Retinal pigment epithelial cell (primary cell): ENCODE results near the gene EXOSC9.

ENCODE experiments used
- DNase-seq: peaks from one replicate; pipeline ENCODE4 v3.0.0-alpha.2; 2010; ENCODE audit warnings: low read depth
- H3K4me3 ChIP-seq: 2 replicates; pipeline ENCODE4 v1.5.1; 2011; ENCODE audit warnings: mild to moderate bottlenecking, low read length, control low read depth, moderate library complexity
- TF ChIP-seq, protein P1 (sequence below): conservative IDR thresholded peaks from 2 replicates; pipeline ENCODE4 v1.5.1; 2011; ENCODE audit warnings: low read depth, low read length, control low read depth, inconsistent platforms

EXOSC9 gene

DNA sequence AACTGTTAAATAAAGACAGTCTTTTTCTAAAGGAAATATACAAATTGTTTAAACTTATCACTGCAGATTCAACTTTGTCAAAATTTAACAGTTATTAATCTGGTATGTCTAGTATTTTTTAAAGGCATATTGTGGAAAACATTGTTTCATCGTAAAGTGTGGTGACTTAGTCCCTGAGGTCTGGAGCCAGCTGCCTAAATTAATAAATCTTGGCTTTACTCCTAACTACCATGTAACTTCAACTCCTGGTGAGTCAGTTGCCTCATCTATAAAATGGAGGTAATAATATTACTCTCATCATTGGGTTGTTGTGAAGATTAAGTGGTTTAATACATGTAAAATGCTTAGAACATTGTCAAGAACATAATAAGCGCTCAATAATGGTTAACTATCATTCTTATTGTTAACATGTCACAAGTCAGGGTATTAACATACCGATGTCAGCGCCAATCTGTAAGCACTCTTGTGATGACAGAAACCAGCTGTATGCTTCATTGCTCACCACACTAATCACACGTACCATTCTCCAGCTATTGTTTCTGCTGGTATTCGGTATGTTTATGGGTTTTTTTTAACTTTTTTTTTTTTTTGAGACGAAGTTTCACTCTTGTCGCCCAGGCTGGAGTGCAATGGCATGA is 22.0 kb upstream of the EXOSC9 start:
- peak; percentile 100 for DNase-seq

DNA sequence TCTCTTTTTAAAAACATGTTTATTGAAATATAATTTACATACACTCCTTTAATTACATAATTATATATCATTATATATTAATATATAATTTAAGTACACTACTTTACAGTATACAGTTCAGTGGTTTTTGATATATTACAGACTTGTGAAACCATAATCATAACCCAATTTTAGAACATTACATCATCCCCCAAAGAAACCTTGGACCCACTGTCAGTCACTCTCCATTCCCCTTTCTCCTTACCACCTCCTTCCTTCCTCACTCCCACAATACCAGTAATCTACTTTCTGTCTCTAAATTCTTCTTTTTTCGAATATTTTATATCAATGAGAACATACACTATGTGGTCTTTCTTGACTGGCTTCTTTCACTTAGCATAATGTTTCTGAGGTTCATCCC is 17.9 kb upstream of the EXOSC9 start:
- TF ChIP-seq, protein P1, sequence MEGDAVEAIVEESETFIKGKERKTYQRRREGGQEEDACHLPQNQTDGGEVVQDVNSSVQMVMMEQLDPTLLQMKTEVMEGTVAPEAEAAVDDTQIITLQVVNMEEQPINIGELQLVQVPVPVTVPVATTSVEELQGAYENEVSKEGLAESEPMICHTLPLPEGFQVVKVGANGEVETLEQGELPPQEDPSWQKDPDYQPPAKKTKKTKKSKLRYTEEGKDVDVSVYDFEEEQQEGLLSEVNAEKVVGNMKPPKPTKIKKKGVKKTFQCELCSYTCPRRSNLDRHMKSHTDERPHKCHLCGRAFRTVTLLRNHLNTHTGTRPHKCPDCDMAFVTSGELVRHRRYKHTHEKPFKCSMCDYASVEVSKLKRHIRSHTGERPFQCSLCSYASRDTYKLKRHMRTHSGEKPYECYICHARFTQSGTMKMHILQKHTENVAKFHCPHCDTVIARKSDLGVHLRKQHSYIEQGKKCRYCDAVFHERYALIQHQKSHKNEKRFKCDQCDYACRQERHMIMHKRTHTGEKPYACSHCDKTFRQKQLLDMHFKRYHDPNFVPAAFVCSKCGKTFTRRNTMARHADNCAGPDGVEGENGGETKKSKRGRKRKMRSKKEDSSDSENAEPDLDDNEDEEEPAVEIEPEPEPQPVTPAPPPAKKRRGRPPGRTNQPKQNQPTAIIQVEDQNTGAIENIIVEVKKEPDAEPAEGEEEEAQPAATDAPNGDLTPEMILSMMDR: no peak
- no peak overlapping the region for H3K4me3 ChIP-seq
- DNase-seq: no peak

More for the DNA sequence above, 22.0 kb upstream of the EXOSC9 start:
- no peak overlapping the region for H3K4me3 ChIP-seq
- TF ChIP-seq, protein P1: no peak

DNA sequence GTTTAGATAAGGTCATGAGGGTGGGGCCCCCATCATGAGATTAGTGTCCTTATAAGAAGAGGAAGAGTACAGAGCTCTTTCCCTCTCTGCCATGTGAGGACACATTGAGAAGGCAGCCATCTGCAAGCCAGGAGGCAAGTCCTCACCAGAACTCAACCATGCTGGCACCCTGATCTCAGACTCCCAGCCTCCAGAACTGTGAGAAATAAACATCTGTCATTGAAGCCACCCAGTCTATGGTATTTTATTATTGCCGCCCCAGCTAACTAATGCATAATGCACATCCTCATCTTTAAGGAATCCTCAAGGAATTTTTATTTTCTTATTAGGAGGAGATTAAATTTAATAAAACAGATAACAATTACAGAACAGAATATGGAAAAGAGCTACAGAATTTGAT is 16.7 kb upstream of the EXOSC9 start:
- no peak for DNase-seq
- no peak overlapping the region for H3K4me3 ChIP-seq
- TF ChIP-seq, protein P1: no peak

DNA sequence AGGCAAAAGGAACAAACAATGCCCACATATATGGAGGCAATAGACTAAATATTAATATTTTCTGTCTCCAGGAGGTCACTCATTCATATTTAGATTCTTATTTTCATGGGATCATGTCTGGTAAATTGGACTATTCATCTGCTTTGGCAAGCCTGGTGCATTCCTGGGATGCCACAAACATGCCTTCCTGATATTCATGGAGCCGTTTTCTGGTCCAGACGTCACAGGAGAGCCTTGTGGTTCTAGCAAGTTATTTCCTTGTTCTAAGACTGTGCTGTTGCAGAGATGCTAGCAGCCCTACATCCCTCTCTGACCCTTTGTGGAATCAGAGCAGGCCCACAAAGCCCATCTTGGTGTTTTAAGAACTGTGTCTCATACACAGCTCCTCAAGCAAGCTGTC is 16.1 kb upstream of the EXOSC9 start:
- H3K4me3 ChIP-seq: no peak overlapping the region
- peak; percentile 97 for DNase-seq

DNA sequence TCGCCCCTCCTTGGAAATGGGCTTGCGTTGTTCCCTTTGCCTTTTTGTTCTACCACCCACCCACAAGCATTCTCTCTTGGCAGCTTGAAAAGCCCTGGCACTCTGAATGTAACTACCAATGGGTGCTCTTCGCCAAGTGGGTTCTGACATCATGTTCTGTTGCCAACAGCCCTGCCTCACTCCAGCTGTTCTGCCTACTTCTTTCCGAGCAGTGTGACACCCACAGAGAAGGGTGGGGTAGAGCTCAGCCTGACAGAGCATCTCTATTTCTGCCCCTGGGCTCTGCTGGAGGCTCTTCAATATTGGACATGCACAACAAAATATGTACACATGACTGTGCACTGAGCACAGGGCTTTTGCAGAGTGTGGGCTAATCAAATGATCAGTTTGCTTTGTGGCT is 15.6 kb upstream of the EXOSC9 start:
- no peak overlapping the region for H3K4me3 ChIP-seq
- DNase-seq: no peak
- TF ChIP-seq, protein P1: no peak

More for the DNA sequence above, 16.1 kb upstream of the EXOSC9 start:
- TF ChIP-seq, protein P1: no peak

DNA sequence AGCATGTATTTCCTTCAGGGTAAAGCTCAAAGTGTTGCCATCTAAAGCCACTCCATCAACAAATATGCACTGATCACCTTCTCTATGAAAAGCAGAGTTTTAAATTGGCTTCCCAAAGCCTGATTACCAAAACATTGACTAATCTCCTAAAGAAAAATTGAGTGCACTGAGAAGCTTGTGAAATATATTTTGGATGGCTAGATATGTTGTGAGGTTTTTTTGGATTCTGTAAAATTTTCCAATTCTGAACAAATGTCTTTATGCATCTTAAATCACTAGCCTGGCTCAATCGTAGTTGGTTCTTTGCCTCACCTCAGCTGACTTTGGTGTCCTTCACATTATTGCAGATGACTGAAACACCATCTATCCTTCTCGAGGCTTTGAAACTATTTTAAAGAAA is 14.9 kb upstream of the EXOSC9 start:
- H3K4me3 ChIP-seq: no peak overlapping the region
- TF ChIP-seq, protein P1: no peak
- no peak for DNase-seq

DNA sequence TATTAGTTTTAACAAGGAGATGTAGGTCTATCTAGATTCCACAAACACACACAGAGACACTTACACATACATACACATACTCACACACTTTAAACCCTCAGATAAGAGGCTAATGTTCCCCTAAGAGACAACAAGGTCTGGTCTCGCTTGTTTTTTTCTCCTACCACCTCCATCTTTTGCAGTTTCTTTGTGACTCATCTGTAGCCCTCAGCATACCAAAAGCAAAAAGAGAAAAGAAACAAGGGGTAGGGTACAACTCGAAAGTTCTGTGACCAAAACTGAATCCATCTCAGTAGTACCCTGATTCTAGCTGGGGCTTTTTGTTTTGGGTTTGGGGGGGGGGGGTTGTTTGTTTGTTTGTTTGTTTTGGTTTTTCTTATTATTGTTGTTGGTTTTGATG is 12.2 kb upstream of the EXOSC9 start:
- TF ChIP-seq, protein P1: no peak
- DNase-seq: no peak
- H3K4me3 ChIP-seq: no peak overlapping the region
